Loucy (cell line): ENCODE results near the gene ANAPC10.
"Not testable (repeated sequence)": the region's sequence is repeated elsewhere in the genome, so short reads cannot be mapped to it uniquely, and the experiment has no call there.

Experiments used
- H2AFZ ChIP-seq: fragments of 200-600 bp; sonication (generic); 2 replicates; pipeline ENCODE4 v1.6.0; 2016; ENCODE audit warnings: antibody characterized with exemption, mild to moderate bottlenecking, low read length, moderate library complexity
- H3F3A ChIP-seq: fragments of 200-600 bp; 2 replicates; pipeline ENCODE4 v1.6.0; 2016; ENCODE audit warnings: antibody characterized with exemption, low read depth, mild to moderate bottlenecking
- H3K27me3 ChIP-seq: fragments of 200-600 bp; sonication (generic); 2 replicates; pipeline ENCODE4 v1.6.1; 2014; ENCODE audit warnings: low read length, mild to moderate bottlenecking; ENCODE audit not compliant: insufficient read depth, poor library complexity, severe bottlenecking
- H3K36me3 ChIP-seq: fragments of 200-600 bp; sonication (generic); 2 replicates; pipeline ENCODE4 v1.6.1; 2016; ENCODE audit warnings: low read length; ENCODE audit not compliant: insufficient read depth
- H3K4me1 ChIP-seq: fragments of 200-600 bp; sonication (generic); 2 replicates; pipeline ENCODE4 v1.5.1; 2014; ENCODE audit warnings: low read length, mild to moderate bottlenecking; ENCODE audit not compliant: insufficient read depth, poor library complexity, severe bottlenecking
- H3K4me2 ChIP-seq: fragments of 200-600 bp; sonication (generic); 2 replicates; pipeline ENCODE4 v1.6.0; 2014; ENCODE audit warnings: antibody characterized with exemption, low read length, low read depth, mild to moderate bottlenecking; ENCODE audit not compliant: poor library complexity, severe bottlenecking
- H3K4me3 ChIP-seq: fragments of 200-600 bp; sonication (generic); 2 replicates; pipeline ENCODE4 v1.5.1; 2014; ENCODE audit warnings: low read length, mild to moderate bottlenecking, mixed read lengths; ENCODE audit not compliant: poor library complexity, severe bottlenecking
- H3K79me2 ChIP-seq: fragments of 200-600 bp; sonication (generic); 2 replicates; pipeline ENCODE4 v1.6.1; 2014; ENCODE audit warnings: low read length; ENCODE audit not compliant: insufficient read depth
- H3K9ac ChIP-seq: fragments of 200-600 bp; sonication (generic); 2 replicates; pipeline ENCODE4 v1.6.0; 2014; ENCODE audit warnings: mild to moderate bottlenecking, low read depth, low read length, moderate library complexity; ENCODE audit not compliant: poor library complexity, severe bottlenecking
- H3K9me2 ChIP-seq: fragments of 200-600 bp; sonication (generic); replicated peaks from 2 replicates; pipeline ENCODE4 v1.6.1; 2016; ENCODE audit warnings: low read depth, low read length, mixed read lengths
- H3K9me3 ChIP-seq: fragments of 200-600 bp; sonication (generic); 2 replicates; pipeline ENCODE4 v1.6.1; 2014; ENCODE audit warnings: mild to moderate bottlenecking, antibody characterized with exemption, low read length, low read depth; ENCODE audit not compliant: insufficient read depth
- H4K20me1 ChIP-seq: fragments of 200-600 bp; sonication (generic); 2 replicates; pipeline ENCODE4 v1.6.0; 2014; ENCODE audit warnings: antibody characterized with exemption, low read length, mild to moderate bottlenecking; ENCODE audit not compliant: insufficient read depth, poor library complexity, severe bottlenecking
- EZH2phosphoT487 ChIP-seq: fragments of 200-600 bp; IDR thresholded peaks from 2 replicates; pipeline ENCODE4 v1.6.1; 2018; ENCODE audit warnings: antibody characterized with exemption, mild to moderate bottlenecking, moderate library complexity, borderline replicate concordance
- TF ChIP-seq, protein P1 (sequence below): fragments of 200-600 bp; sonication (generic); conservative IDR thresholded peaks from 2 replicates; pipeline ENCODE4 v1.5.1; 2014; ENCODE audit warnings: mild to moderate bottlenecking, antibody characterized with exemption, low read length

ANAPC10 gene

DNA sequence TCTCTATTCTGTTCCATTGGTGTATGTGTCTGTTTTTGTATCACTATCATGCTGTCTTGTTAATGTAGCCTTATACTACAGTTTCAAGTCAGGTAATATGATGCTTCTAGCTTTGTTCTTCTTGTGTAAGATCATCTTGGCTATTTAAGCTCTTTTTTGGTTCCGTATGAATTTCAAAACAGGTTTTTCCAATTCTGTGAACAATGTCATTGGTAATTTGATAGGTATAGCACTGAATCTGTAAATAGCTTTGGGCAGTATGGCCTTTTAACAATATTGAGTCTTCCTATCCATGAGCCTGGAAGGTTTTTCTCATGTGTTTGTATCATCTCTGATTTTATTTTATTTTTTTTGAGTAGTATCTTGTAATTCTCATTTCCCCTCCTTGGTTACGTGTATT lies 94.3 kb downstream of the ANAPC10 start:
- H3K4me3 ChIP-seq: no peak overlapping the region
- peaks cover 6% of the 10 kb centered on the region; the same call in 1 of the 2 replicates for H3K79me2 ChIP-seq
- H3K4me2 ChIP-seq: no peak overlapping the region
- H3K27me3 ChIP-seq: no peaks in the 10 kb centered on the region
- peaks cover 4% of the 10 kb centered on the region; the same call in 1 of the 2 replicates for H3K9me3 ChIP-seq
- H3K36me3 ChIP-seq: 0 out of 2 replicates have a peak, but pooled peaks cover 3% of the 10 kb centered on the region
- H3K9ac ChIP-seq: no peak overlapping the region
- H3K9me2 ChIP-seq: no peaks in the 10 kb centered on the region
- H3K4me1 ChIP-seq: no peaks in the 10 kb centered on the region
- H3F3A ChIP-seq: no peaks in the 10 kb centered on the region
- TF ChIP-seq EZH2phosphoT487: no peak
- TF ChIP-seq, protein P1, sequence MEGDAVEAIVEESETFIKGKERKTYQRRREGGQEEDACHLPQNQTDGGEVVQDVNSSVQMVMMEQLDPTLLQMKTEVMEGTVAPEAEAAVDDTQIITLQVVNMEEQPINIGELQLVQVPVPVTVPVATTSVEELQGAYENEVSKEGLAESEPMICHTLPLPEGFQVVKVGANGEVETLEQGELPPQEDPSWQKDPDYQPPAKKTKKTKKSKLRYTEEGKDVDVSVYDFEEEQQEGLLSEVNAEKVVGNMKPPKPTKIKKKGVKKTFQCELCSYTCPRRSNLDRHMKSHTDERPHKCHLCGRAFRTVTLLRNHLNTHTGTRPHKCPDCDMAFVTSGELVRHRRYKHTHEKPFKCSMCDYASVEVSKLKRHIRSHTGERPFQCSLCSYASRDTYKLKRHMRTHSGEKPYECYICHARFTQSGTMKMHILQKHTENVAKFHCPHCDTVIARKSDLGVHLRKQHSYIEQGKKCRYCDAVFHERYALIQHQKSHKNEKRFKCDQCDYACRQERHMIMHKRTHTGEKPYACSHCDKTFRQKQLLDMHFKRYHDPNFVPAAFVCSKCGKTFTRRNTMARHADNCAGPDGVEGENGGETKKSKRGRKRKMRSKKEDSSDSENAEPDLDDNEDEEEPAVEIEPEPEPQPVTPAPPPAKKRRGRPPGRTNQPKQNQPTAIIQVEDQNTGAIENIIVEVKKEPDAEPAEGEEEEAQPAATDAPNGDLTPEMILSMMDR: no peak
- no peaks in the 10 kb centered on the region for H4K20me1 ChIP-seq
- no peak overlapping the region for H2AFZ ChIP-seq

DNA sequence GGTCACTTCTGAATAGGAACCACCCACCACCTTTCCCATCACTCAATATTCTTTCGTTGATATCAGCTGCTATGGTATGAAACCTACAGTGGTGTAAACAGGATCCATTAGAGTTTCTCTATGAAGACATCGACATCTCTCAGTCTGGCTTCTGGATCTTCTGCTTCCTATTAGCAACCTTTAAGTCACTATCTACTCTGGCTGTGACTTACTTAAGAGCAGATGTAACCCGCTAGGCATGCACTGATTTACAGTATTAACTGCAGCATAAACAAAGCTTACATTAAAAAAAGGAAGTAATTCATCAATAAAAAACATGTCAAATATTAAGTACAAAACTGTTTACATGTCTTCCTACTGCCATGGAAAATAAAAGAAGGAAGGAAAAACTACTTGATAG lies 96.4 kb downstream of the ANAPC10 start:
- Histone ChIP-seq H3K36me3 (0 out of 2 replicates have a peak, but pooled peaks cover 3% of the 10 kb centered on the region), H3K9me2 (no peaks in the 10 kb centered on the region), H3K79me2 (peaks cover 7% of the 10 kb centered on the region; the same call in 1 of the 2 replicates), H3K4me1 (no peaks in the 10 kb centered on the region), H3K4me3 (no peak overlapping the region), H3F3A (no peaks in the 10 kb centered on the region), H3K9me3 (peaks cover 4% of the 10 kb centered on the region; the same call in 1 of the 2 replicates), H4K20me1 (no peaks in the 10 kb centered on the region), H2AFZ (no peak overlapping the region), H3K9ac (no peak overlapping the region), H3K4me2 (no peak overlapping the region), H3K27me3 (no peaks in the 10 kb centered on the region)
- no peak for TF ChIP-seq EZH2phosphoT487
- TF ChIP-seq, protein P1: no peak

GRCh38 chr4:145000656-145001055 lies 97.3 kb downstream of the ANAPC10 start:
- H3K9me3 ChIP-seq: not testable (repeated sequence)

DNA sequence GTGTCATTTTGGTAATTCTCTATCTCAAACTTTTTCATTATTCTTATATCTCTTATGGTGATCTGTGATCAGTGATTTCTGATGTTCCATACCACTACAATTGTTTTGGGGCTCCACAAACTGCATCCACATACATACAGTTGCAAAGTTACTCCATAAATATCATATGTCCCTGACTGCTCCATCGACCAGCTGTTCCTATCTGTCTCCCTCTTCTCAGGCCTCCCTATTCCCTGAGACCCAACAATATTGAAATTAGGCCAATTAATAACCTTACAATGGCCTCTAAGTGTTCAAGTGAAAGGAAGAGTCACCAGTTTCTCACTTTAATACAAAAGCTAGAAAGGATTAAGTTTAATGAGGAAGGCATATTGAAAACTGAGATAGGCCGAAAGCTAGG lies 108.7 kb downstream of the ANAPC10 start:
- no peaks in the 10 kb centered on the region for H3K27me3 ChIP-seq
- H4K20me1 ChIP-seq: no peaks in the 10 kb centered on the region
- TF ChIP-seq, protein P1: no peak
- TF ChIP-seq EZH2phosphoT487: no peak
- H3K79me2 ChIP-seq: no peaks in the 10 kb centered on the region
- H3K9me3 ChIP-seq: peaks cover 18% of the 10 kb centered on the region; the same call in 1 of the 2 replicates
- H3K4me1 ChIP-seq: no peaks in the 10 kb centered on the region
- no peak overlapping the region for H3K4me3 ChIP-seq
- no peaks in the 10 kb centered on the region for H3F3A ChIP-seq
- H2AFZ ChIP-seq: no peak overlapping the region
- no peak overlapping the region for H3K4me2 ChIP-seq
- H3K36me3 ChIP-seq: peaks cover 18% of the 10 kb centered on the region
- no peak overlapping the region for H3K9ac ChIP-seq
- H3K9me2 ChIP-seq: no peaks in the 10 kb centered on the region

More at GRCh38 chr4:145000656-145001055, 97.3 kb downstream of the ANAPC10 start:
- H3K4me1 ChIP-seq, H3K4me2 ChIP-seq, H3K4me3 ChIP-seq, H4K20me1 ChIP-seq, H3K9ac ChIP-seq, H2AFZ ChIP-seq, H3K79me2 ChIP-seq, H3F3A ChIP-seq, H3K27me3 ChIP-seq, H3K9me2 ChIP-seq, H3K36me3 ChIP-seq: not testable (repeated sequence)
